ENCODE measurements around the gene TMC4. TPM values are rescaled to one million over a fixed set of nuclear protein-coding genes. Genes with fewer than 3 reads are reported as not detected.

Gene TMC4
- total RNA-seq, 1 donor = under 0.01 TPM

- DNase-seq (ENCODE audit: low read depth in 2 of 3, low spot score in 2 of 3) = no peak
Observed at GRCh38 chr19:54136086-54136863, 36.7 kb downstream of the TMC4 start.

DNA sequence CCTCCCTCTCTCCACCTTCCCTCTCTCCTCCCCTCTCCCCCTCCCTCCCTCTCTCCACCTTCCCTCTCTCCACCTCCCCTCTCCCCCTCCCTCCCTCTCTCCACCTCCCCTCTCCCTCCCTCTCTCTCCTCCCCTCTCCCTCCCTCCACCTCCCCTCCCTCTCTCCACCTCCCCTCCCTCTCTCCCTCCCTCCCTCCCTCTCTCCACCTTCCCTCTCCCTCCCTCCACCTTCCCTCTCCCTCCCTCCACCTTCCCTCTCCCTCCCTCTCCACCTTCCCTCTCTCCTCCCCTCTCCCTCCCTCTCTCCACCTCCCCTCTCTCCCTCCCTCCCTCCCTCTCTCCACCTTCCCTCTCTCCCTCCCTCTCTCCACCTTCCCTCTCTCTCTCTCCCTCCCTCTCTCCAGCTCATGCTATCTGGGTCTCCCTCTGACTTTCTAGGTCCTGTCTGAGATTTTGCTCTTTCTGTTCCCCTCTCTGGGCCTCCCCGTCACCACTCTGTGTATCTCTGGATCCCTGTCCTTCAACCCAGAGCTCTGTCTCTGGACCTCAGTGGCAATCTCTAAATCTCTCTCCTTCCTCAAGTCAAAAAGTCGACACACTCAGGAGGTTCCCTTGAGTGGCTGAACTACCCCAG is 38.9 kb downstream of the TMC4 start:
- DNase-seq (ENCODE audit: low read depth in 2 of 3, low spot score in 2 of 3) = no peak

DNA sequence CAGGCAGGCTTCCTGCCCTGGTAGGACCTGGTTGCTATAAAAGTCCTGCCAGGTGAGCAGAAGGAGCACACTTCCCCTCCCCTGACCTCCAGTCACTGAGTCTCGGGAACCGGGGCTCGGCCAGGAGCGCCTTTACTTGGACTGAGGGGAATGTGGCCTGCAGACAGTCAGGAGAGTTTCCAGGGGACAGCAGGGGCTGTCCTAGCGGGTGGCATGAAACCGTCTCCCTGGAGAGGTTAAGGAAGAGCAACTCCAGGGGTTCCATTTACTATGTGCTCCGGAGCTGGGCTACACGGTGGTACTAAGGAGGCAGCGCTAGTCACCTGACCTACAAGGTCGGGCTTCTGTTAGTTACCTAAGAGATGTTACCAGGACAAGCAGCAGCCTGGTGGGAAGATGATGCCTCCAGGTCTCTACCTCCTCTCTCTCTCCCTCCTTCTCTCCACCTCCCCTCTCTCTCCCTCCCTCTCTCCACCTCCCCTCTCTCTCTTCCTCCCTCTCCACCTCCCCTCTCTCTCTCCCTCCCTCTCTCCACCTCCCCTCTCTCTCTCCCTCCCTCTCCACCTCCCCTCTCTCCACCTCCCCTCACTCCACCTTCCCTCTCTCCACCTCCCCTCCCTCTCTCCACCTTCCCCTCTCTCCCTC is 39.5 kb downstream of the TMC4 start:
- peak in 2 of 3 donors; percentile 49 to 68 for DNase-seq (ENCODE audit: low read depth in 2 of 3, low spot score in 2 of 3)

GRCh38 chr19:54129617-54129996 is 43.4 kb downstream of the TMC4 start:
- DNase-seq (ENCODE audit: low read depth in 2 of 3, low spot score in 2 of 3) = no peak

GRCh38 chr19:54128796-54129616 is 44.0 kb downstream of the TMC4 start:
- no peak for DNase-seq (ENCODE audit: low read depth in 2 of 3, low spot score in 2 of 3)

DNA sequence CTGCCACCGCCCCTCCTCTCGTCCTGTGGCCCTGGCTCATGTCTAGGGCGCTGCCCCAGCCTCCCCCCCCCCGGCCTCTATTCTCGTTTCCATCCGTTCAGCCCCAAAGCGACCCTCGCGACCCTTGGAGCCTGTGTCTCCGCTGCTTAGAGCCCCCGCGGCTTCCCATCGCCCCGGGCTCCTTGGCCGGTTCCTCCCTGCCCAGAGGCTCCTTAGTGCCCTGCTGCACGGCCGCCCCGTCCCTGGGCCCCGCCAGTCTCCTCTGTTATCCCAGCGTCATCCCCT is 44.6 kb downstream of the TMC4 start:
- DNase-seq (ENCODE audit: low read depth in 2 of 3, low spot score in 2 of 3) = no peak

GRCh38 chr19:54127688-54128440 is 45.1 kb downstream of the TMC4 start:
- DNase-seq (ENCODE audit: low read depth in 2 of 3, low spot score in 2 of 3) = no peak

DNA sequence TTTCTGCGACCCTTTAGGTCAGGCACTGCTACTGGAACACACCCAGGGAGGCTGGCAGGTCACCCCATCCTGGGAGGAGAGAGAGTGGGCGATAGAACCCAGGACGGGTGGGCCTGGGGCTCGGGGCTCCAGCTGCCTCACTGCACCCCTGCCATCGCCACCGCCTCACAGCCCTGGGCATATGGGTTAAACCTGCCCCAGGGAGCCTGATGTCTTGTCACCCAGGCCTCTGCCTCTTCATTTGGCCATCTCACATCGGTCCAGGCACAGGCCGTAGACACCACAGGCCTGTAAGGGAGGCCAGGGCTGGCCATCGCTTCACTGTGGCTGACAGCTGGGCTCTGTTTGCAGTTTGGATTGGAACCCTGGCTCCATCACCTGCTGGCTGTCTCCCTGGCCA is 47.2 kb downstream of the TMC4 start:
- DNase-seq (ENCODE audit: low read depth in 2 of 3, low spot score in 2 of 3) = no peak

GRCh38 chr19:54124393-54124792 is 48.6 kb downstream of the TMC4 start:
- DNase-seq (ENCODE audit: low read depth in 2 of 3, low spot score in 2 of 3) = no peak

- no peak for DNase-seq (ENCODE audit: low read depth in 2 of 3, low spot score in 2 of 3)
Observed at GRCh38 chr19:54123682-54124081, 49.3 kb downstream of the TMC4 start.

- no peak for DNase-seq (ENCODE audit: low read depth in 2 of 3, low spot score in 2 of 3)
Observed at GRCh38 chr19:54121259-54121658, 51.7 kb downstream of the TMC4 start.

GRCh38 chr19:54115109-54116063 is 57.6 kb downstream of the TMC4 start, which contains the start of the genes PRPF31 and TFPT:
Gene PRPF31 (plus strand): TSS chr19:54115754. CDS start chr19:54118279, 2,525 bp downstream.
Gene TFPT (minus strand): TSS chr19:54115657. CDS start chr19:54115269, 388 bp downstream.
- DNase-seq (ENCODE audit: low read depth in 2 of 3, low spot score in 2 of 3) = peak; percentile 96 to 99 (median 98)

GRCh38 chr19:54114340-54115108 is 58.4 kb downstream of the TMC4 start:
- DNase-seq (ENCODE audit: low read depth in 2 of 3, low spot score in 2 of 3) = peak in 2 of 3 donors; percentile 50 to 55

Other genes starting within 250 kb of the TMC4 start
- under 0.01 TPM for gene CACNG8, start 210.2 kb downstream of the TMC4 start, total RNA-seq
- gene CACNG6, start 181.5 kb downstream of the TMC4 start, total RNA-seq = 0.27 TPM
- gene VSTM1, start 109.3 kb downstream of the TMC4 start, total RNA-seq = 2.2 TPM
- gene TARM1, start 91.8 kb downstream of the TMC4 start, total RNA-seq = not detected
- gene OSCAR, start 72.4 kb downstream of the TMC4 start, total RNA-seq = 0.54 TPM
- gene NDUFA3, start 70.3 kb downstream of the TMC4 start, total RNA-seq = 18.9 TPM
- gene TFPT, start 57.5 kb downstream of the TMC4 start, total RNA-seq = 14.3 TPM
- 77.0 TPM for gene PRPF31, start 57.4 kb downstream of the TMC4 start, total RNA-seq
- gene CNOT3, start 35.4 kb downstream of the TMC4 start, total RNA-seq = 20.2 TPM
- 4.8 TPM for gene LENG1, start 13.4 kb downstream of the TMC4 start, total RNA-seq
- 270 TPM for gene MBOAT7, start 16.4 kb upstream of the TMC4 start, total RNA-seq
- gene TSEN34, start 18.1 kb upstream of the TMC4 start, total RNA-seq = 80.0 TPM
- 4,994 TPM for gene RPS9, start 27.7 kb upstream of the TMC4 start, total RNA-seq
- 1.1 TPM for gene LILRB3, start 49.8 kb upstream of the TMC4 start, total RNA-seq
- gene LILRA6, start 69.6 kb upstream of the TMC4 start, total RNA-seq = 0.27 TPM
- gene LILRB5, start 84.1 kb upstream of the TMC4 start, total RNA-seq = under 0.01 TPM
- gene LILRB2, start 108.0 kb upstream of the TMC4 start, total RNA-seq = 3.8 TPM
- gene LILRA5, start 140.0 kb upstream of the TMC4 start, total RNA-seq = 3.8 TPM
- gene LILRA4, start 166.0 kb upstream of the TMC4 start, total RNA-seq = 0.27 TPM
- gene LAIR1, start 191.8 kb upstream of the TMC4 start, total RNA-seq = 166 TPM
- gene TTYH1, start 242.3 kb upstream of the TMC4 start, total RNA-seq = 0.81 TPM